Sigmoid colon (tissue), 7 donors: ENCODE data around the gene ABLIM2. TPM values are rescaled to one million over a fixed set of nuclear protein-coding genes. Genes with fewer than 3 reads are reported as not detected.
A peak's percentile ranks its signal among the peaks of the same experiment; 100 is the strongest.

Experiments
- DNase-seq: peaks from one replicate; pipeline ENCODE4 v3.0.0-alpha.2; 2019
- H3K27ac ChIP-seq, 4 donors: fragments of 200-600 bp; sonication (generic); one replicate each; pipeline ENCODE4 v1.5.1; 2016 to 2019; ENCODE audit warnings: mild to moderate bottlenecking in 1 of 4
- H3K27me3 ChIP-seq, 3 donors: fragments of 200-600 bp; sonication (generic); one replicate each; pipeline ENCODE4 v1.5.1; 2019; ENCODE audit warnings: mild to moderate bottlenecking in 1 of 3
- H3K36me3 ChIP-seq, 4 donors: fragments of 200-600 bp; sonication (generic); one replicate each; pipeline ENCODE4 v1.5.1; 2016 to 2019
- H3K4me1 ChIP-seq, 4 donors: fragments of 200-600 bp; sonication (generic); one replicate each; pipeline ENCODE4 v1.5.1; 2017 to 2019
- H3K4me3 ChIP-seq, 4 donors: fragments of 200-600 bp; sonication (generic); one replicate each; pipeline ENCODE4 v1.5.1; 2017 to 2019; ENCODE audit warnings: mild to moderate bottlenecking in 2 of 4, moderate library complexity in 1 of 4
- H3K9me3 ChIP-seq, 4 donors: fragments of 200-600 bp in 3 of 4; sonication (generic) in 3 of 4; one replicate each; pipeline versions ENCODE4 v1.5.1 to v1.6.1; 2013 to 2019
- EP300 ChIP-seq, 4 donors: sonication (generic); formaldehyde crosslinking; IDR thresholded peaks; one replicate each; pipeline ENCODE4 v1.6.1; 2017; ENCODE audit warnings: antibody characterized with exemption in 4 of 4
- POLR2A ChIP-seq, 2 donors: fragments of 450-650 bp; IDR thresholded peaks; one replicate each; pipeline ENCODE4 v1.6.1; 2016; ENCODE audit warnings: antibody characterized with exemption in 2 of 2, mild to moderate bottlenecking in 2 of 2, moderate library complexity in 2 of 2
- POLR2AphosphoS5 ChIP-seq, 4 donors: sonication (generic); formaldehyde crosslinking; IDR thresholded peaks; one replicate each; pipeline ENCODE4 v1.6.1; 2017; ENCODE audit warnings: antibody characterized with exemption in 4 of 4
- WGBS, 2 donors: extraction: QIAGEN DNeasy Blood & Tissue Kit; methylation state at CpG; one replicate each; pipeline ENCODE4 v1.1.7; 2013; 5-methylcytosine and 5-hydroxymethylcytosine counted together
- intact Hi-C: fragments of 100-400 bp; cut with DNase I; formaldehyde crosslinking; loops from one replicate; pipeline ENCODE4 v1.15.1; 2023
- polyA plus RNA-seq, 3 donors: library from polyadenylated mRNA; stranded (reverse); fragments of 200-250 nt; gene quantifications; one replicate each; pipeline ENCODE4 v1.2.3, GENCODE V29; 2013
- total RNA-seq, 4 donors: library from RNA; depleted of rRNA; stranded (reverse); fragments of >200 nt; gene quantifications; one replicate each; pipeline ENCODE4 v1.1.0, GENCODE V29; 2016
- TF ChIP-seq, protein P1 (sequence below), 4 experiments: fragments of 450-650 bp in 3 of 4; fragments of 200-600 bp in 1 of 4; IDR thresholded peaks; one replicate each; pipeline ENCODE4 v1.5.1; 2016 to 2019; ENCODE audit warnings: antibody characterized with exemption in 4 of 4, mild to moderate bottlenecking in 3 of 4, moderate library complexity in 2 of 4
- donor health status: healthy with polysubstance abuse.
- donor health status: Bipolar disorder and iron deficiency.
- donor health status: healthy.

Gene ABLIM2
- total and polyA plus RNA-seq, 7 donors: 3.1 to 15.0 (median 7.4) TPM

DNA sequence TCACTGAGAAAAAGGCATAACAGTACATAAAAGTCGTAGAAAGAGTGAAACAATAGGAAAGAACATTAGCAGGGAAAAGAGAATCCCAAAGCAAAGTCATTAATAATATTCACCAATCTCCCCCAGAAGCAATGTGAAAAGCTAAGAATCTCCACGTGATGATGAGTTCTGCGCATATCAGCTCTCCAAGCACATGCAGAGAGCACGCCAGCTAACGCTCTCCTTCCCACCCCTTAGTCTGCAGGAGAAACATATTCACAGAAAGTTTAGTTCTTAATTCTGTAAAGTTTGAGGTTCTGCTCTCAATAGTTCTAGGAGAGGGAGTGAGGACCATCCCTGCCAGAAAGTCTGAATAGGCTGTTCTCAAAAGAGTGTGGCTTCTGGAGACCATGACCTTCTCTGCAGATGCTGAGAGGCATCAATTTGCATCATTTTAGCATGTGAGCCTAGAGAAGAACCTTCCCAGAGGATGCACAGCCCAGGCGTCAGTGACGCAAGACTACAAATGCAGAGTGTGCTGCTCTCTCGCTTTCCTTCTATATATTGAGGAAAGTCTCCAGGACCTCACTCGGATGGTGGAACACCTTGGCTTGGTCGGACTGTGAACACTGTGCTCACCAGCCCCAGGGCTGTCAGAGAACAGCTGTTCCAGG, 167.7 kb downstream of the ABLIM2 start:
- no peak overlapping the region for H3K27ac ChIP-seq
- peaks cover 0 to 4% (median 0%) of the 10 kb centered on the region in 4 donors for H3K4me1 ChIP-seq
- intact Hi-C loops: no loop called here
- no peaks in the 10 kb centered on the region for H3K36me3 ChIP-seq
- no peaks in the 10 kb centered on the region for H3K9me3 ChIP-seq
- no peak for DNase-seq
- no peak overlapping the region for H3K4me3 ChIP-seq
- WGBS, 2 donors: 90 to 92% methylated on average over 10 of the region's 10 CpGs
- TF ChIP-seq POLR2A (IDR thresholded peaks at IDR 0.05) (no peak), EP300 (IDR thresholded peaks at IDR 0.05) (no peak), POLR2AphosphoS5 (IDR thresholded peaks at IDR 0.05) (no peak)
- TF ChIP-seq, protein P1, sequence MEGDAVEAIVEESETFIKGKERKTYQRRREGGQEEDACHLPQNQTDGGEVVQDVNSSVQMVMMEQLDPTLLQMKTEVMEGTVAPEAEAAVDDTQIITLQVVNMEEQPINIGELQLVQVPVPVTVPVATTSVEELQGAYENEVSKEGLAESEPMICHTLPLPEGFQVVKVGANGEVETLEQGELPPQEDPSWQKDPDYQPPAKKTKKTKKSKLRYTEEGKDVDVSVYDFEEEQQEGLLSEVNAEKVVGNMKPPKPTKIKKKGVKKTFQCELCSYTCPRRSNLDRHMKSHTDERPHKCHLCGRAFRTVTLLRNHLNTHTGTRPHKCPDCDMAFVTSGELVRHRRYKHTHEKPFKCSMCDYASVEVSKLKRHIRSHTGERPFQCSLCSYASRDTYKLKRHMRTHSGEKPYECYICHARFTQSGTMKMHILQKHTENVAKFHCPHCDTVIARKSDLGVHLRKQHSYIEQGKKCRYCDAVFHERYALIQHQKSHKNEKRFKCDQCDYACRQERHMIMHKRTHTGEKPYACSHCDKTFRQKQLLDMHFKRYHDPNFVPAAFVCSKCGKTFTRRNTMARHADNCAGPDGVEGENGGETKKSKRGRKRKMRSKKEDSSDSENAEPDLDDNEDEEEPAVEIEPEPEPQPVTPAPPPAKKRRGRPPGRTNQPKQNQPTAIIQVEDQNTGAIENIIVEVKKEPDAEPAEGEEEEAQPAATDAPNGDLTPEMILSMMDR (IDR thresholded peaks at IDR 0.05): no peak
- H3K27me3 ChIP-seq: no peaks in the 10 kb centered on the region

- no peaks in the 10 kb centered on the region for H3K27me3 ChIP-seq
- H3K9me3 ChIP-seq: no peaks in the 10 kb centered on the region
- peaks cover 0 to 4% (median 0%) of the 10 kb centered on the region in 4 donors for H3K4me1 ChIP-seq
- intact Hi-C loops: no loop called here
- WGBS, 2 donors: 49 to 67% methylated on average over 2 of the region's 2 CpGs
- H3K27ac ChIP-seq: no peak overlapping the region
- H3K4me3 ChIP-seq: no peak overlapping the region
- DNase-seq: no peak
- no peaks in the 10 kb centered on the region for H3K36me3 ChIP-seq
- TF ChIP-seq EP300 (IDR thresholded peaks at IDR 0.05): no peak
- no peak for TF ChIP-seq POLR2AphosphoS5 (IDR thresholded peaks at IDR 0.05)
- TF ChIP-seq POLR2A (IDR thresholded peaks at IDR 0.05): no peak
- TF ChIP-seq, protein P1 (IDR thresholded peaks at IDR 0.05): no peak
Measured at GRCh38 chr4:7989654-7990053, 169.0 kb downstream of the ABLIM2 start.

DNA sequence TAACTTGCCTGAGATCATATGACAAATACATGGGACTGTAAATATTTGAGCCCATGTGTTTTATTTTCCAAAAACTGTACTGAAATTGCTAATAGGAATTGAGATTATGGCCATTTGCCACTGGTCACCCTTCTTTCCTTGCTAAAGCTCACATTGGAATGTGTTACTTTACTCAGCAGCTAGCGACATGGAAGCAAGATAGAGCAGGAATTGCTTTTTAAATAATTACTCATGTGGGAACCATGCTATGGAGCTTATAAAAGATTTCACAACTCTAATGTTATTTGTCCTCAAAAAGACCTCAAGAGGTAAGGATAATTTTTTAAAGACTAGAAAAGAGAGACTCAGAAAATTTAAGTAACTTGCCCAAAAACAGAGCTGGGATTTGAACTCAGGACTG, 170.2 kb downstream of the ABLIM2 start:
- TF ChIP-seq POLR2AphosphoS5 (IDR thresholded peaks at IDR 0.05): no peak
- Histone ChIP-seq H3K4me3 (no peak overlapping the region), H3K4me1 (peaks cover 0 to 4% (median 0%) of the 10 kb centered on the region in 4 donors), H3K27ac (no peak overlapping the region), H3K36me3 (no peaks in the 10 kb centered on the region), H3K9me3 (no peaks in the 10 kb centered on the region), H3K27me3 (no peaks in the 10 kb centered on the region)
- 85 to 89% methylated on average over 1 of the region's 1 CpG for WGBS, 2 donors
- no peak for DNase-seq
- intact Hi-C loops: no loop called here

DNA sequence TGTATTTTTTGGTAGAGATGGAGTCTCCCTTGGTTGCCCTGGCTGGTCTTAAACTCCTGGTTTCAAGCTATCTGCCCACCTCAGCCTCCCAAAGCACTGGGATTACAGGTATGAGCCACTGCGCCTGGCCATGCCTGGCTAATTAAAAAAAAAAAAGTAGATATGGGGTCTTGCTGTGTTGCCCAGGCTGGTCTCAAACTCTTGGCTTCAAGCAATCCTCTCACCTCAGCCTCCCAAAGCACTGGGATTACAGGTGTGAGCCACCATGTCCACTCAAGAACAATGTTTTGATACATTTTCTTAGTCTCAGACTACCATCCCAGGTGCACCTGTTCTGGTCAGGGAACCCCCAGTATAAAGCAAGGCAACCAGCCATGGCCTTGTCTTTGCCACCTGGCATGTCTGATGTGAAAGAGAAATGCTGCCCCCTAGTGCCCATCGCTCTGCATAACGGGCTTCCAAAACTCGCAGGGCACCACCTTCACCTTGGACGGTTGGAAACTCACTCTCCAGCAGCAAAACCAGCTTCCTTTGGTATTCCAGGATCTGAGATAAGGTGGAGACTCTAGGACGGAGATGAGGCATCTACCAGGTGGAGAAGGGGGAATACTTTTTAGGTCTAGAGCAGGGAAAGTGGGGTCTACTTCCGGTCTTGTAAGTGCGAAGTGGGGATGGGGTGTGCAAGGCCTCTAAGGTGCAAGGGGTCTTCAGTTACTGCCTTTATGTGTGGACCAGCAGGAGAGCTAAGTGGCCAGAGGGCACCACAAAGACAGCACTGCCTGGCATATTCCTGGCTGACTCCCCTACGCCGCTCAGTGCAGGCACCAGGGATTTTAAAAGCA, 171.2 kb downstream of the ABLIM2 start:
- DNase-seq: peak; percentile 82
- Histone ChIP-seq H3K4me3 (no peak overlapping the region), H3K9me3 (no peaks in the 10 kb centered on the region), H3K36me3 (no peaks in the 10 kb centered on the region), H3K27ac (no peak overlapping the region), H3K27me3 (no peaks in the 10 kb centered on the region), H3K4me1 (peaks cover 0 to 4% (median 0%) of the 10 kb centered on the region in 4 donors)
- TF ChIP-seq EP300 (IDR thresholded peaks at IDR 0.05) (no peak), POLR2AphosphoS5 (IDR thresholded peaks at IDR 0.05) (peak in 1 of 4 donors; percentile 13), POLR2A (IDR thresholded peaks at IDR 0.05) (no peak)
- TF ChIP-seq, protein P1 (IDR thresholded peaks at IDR 0.05): peak; percentile 66 to 88 (median 86)
- WGBS, 2 donors: 51% methylated on average over 10 of the region's 10 CpGs
- intact Hi-C loops: loop anchor here (1.0 to 2.0 kb wide), 2 partner anchors 183 to 225 kb away; no protein-coding TSS in a partner anchor

- DNase-seq: no peak
- 29 to 68% methylated on average over 21 of the region's 21 CpGs for WGBS, 2 donors
- intact Hi-C loops: loop anchor here (2.0 kb wide), 1 partner anchor 223 kb away; no protein-coding TSS in a partner anchor
Measured at GRCh38 chr4:7985891-7986441, 172.6 kb downstream of the ABLIM2 start.

More at GRCh38 chr4:7985891-7986441, 172.6 kb downstream of the ABLIM2 start:
- Histone ChIP-seq H3K36me3 (no peaks in the 10 kb centered on the region), H3K9me3 (no peaks in the 10 kb centered on the region), H3K4me3 (no peak overlapping the region), H3K27ac (no peak overlapping the region), H3K4me1 (peaks cover 0 to 4% (median 0%) of the 10 kb centered on the region in 4 donors), H3K27me3 (no peaks in the 10 kb centered on the region)
- no peak for TF ChIP-seq EP300 (IDR thresholded peaks at IDR 0.05)
- no peak for TF ChIP-seq POLR2AphosphoS5 (IDR thresholded peaks at IDR 0.05)
- TF ChIP-seq, protein P1 (IDR thresholded peaks at IDR 0.05): no peak
- no peak for TF ChIP-seq POLR2A (IDR thresholded peaks at IDR 0.05)
